Lung (tissue), 12 donors: ENCODE measurements around the gene SAC3D1. TPM values are rescaled to one million over a fixed set of nuclear protein-coding genes. Genes with fewer than 3 reads are reported as not detected.
A peak's percentile ranks its signal among the peaks of the same experiment; 100 is the strongest.

Experiments used
- ATAC-seq: fragments of 200-7000 bp; cut with Tn5 transposase; one replicate; pipeline ENCODE4 v1.9.1; 2020; ENCODE audit warnings: moderate number of reproducible peaks; ENCODE audit not compliant: insufficient read depth, low FRiP score
- DNase-seq, 3 donors: peaks; one replicate each; pipeline ENCODE4 v3.0.0-alpha.2; 2013 to 2017
- H3K27ac ChIP-seq, 2 donors: one replicate each; pipeline ENCODE4 v1.5.1; 2013; ENCODE audit warnings: mild to moderate bottlenecking in 2 of 2, moderate library complexity in 2 of 2, control low read depth in 1 of 2, inconsistent platforms in 1 of 2, low read depth in 1 of 2, low read length in 1 of 2
- H3K27me3 ChIP-seq, 3 donors: one replicate each; pipeline ENCODE4 v1.5.1; 2013; ENCODE audit warnings: low read length in 2 of 3; ENCODE audit not compliant: control insufficient read depth in 3 of 3, insufficient read depth in 3 of 3
- H3K36me3 ChIP-seq, 4 donors: one replicate each; pipeline ENCODE4 v1.5.1; 2013; ENCODE audit warnings: low read length in 4 of 4, mild to moderate bottlenecking in 1 of 4, moderate library complexity in 1 of 4; ENCODE audit not compliant: control insufficient read depth in 4 of 4, insufficient read depth in 4 of 4
- H3K4me1 ChIP-seq, 5 donors: one replicate each; pipeline ENCODE4 v1.5.1; 2013; ENCODE audit warnings: low read length in 5 of 5, mild to moderate bottlenecking in 2 of 5, moderate library complexity in 1 of 5; ENCODE audit not compliant: control insufficient read depth in 5 of 5, insufficient read depth in 5 of 5
- H3K4me3 ChIP-seq: one replicate; pipeline ENCODE4 v1.5.1; 2013; ENCODE audit warnings: mild to moderate bottlenecking, control low read depth, moderate library complexity
- H3K9ac ChIP-seq, 2 donors: one replicate each; pipeline ENCODE4 v1.5.1; 2013; ENCODE audit warnings: low read length in 2 of 2, control low read depth in 1 of 2; ENCODE audit not compliant: insufficient read depth in 1 of 2
- H3K9me3 ChIP-seq, 4 donors: one replicate each; pipeline ENCODE4 v1.5.1; 2013; ENCODE audit warnings: low read length in 3 of 4, mild to moderate bottlenecking in 1 of 4, moderate library complexity in 1 of 4; ENCODE audit not compliant: control insufficient read depth in 4 of 4, insufficient read depth in 3 of 4
- WGBS, 2 donors: extraction: QIAGEN DNeasy Blood & Tissue Kit; methylation state at CpG; one replicate each; pipeline ENCODE4 v1.1.7; 2013; 5-methylcytosine and 5-hydroxymethylcytosine counted together
- polyA plus RNA-seq, 2 donors: library from polyadenylated mRNA; stranded (reverse); fragments of 200-250 nt; gene quantifications; one replicate each; pipeline ENCODE4 v1.2.1, GENCODE V29; 2013
- total RNA-seq, 2 donors: library from RNA; depleted of rRNA in 1 of 2; stranded (reverse); fragments of >200 nt in 1 of 2; gene quantifications; one replicate each; pipeline ENCODE4 v1.2.1, GENCODE V29; 2014 to 2021
- TF ChIP-seq, protein P1 (sequence below): IDR thresholded peaks from 2 replicates; pipeline ENCODE4 v1.5.1; 2012; ENCODE audit warnings: mild to moderate bottlenecking; ENCODE audit errors: control extremely low read depth, extremely low read depth
- donor health status: control.
- donor health status: control.
- donor health status: Bipolar disorder and iron deficiency.
- donor health status: healthy.
- donor health status: DM: yes; HTN: yes; CAD: no.

Gene SAC3D1
- total and polyA plus RNA-seq, 4 donors, result 5.1 to 17.6 (median 14.3) TPM

- DNase-seq, result no peak
- Histone ChIP-seq H3K36me3 (peaks cover 0 to 18% (median 8%) of the 10 kb centered on the region in 4 donors), H3K9me3 (no peaks in the 10 kb centered on the region), H3K4me3 (no peak overlapping the region), H3K27ac (no peak overlapping the region), H3K4me1 (peaks cover 0 to 23% (median 0%) of the 10 kb centered on the region in 5 donors), H3K27me3 (no peaks in the 10 kb centered on the region), H3K9ac (no peak overlapping the region)
- 90 to 93% methylated on average over 7 of the region's 7 CpGs for WGBS, 2 donors
- TF ChIP-seq, protein P1, sequence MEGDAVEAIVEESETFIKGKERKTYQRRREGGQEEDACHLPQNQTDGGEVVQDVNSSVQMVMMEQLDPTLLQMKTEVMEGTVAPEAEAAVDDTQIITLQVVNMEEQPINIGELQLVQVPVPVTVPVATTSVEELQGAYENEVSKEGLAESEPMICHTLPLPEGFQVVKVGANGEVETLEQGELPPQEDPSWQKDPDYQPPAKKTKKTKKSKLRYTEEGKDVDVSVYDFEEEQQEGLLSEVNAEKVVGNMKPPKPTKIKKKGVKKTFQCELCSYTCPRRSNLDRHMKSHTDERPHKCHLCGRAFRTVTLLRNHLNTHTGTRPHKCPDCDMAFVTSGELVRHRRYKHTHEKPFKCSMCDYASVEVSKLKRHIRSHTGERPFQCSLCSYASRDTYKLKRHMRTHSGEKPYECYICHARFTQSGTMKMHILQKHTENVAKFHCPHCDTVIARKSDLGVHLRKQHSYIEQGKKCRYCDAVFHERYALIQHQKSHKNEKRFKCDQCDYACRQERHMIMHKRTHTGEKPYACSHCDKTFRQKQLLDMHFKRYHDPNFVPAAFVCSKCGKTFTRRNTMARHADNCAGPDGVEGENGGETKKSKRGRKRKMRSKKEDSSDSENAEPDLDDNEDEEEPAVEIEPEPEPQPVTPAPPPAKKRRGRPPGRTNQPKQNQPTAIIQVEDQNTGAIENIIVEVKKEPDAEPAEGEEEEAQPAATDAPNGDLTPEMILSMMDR, result no peak
- ATAC-seq, result no peak
These were observed 4.7 kb downstream of the SAC3D1 start for GRCh38 chr11:65045728-65046127.

DNA sequence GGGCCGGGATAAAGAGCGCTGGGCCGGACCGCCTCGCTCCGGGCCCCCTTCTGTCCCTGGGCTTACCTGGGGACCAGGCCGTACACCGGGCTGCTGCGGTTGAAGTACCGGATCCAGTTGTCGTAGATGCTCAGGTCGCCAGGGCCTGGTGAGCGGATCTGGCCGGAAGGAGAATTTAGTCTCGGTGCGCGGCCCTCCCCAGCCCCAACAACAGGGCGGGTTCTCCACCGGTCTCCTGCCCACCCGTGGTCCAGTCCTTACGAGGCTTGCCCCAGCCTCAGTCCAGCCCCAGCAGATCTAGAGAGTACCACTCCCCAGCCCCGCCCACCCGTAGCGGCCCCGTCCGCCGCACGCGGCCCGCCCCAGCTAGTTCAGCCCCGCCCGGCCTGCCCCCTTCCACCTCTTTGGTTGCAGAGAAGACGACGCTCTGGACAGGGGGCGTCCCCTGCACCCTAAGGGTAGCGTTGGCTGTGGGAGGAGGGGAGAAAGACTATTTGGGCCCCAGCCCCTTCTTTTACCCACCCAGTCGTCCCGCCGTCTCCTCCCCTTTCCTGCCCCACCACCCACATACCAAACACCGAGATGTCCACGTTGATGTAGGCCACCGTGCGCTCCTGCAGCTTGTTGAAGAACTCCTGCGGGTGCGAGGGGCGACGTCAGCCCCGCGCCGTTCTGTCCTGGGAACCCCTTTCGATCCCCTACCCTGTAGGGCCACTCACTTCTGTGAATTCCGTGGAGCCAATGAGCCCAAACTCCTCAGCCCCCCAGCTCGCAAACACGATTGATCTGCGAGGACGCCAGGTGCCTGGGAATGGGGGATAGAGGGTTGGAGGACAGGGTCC is 6.8 kb downstream of the SAC3D1 start:
- Histone ChIP-seq H3K4me3 (peak overlapping the region; percentile 35), H3K27ac (peak overlapping the region in 1 of 2 donors; percentile 47), H3K9me3 (no peaks in the 10 kb centered on the region), H3K9ac (no peak overlapping the region), H3K4me1 (peaks cover 0 to 17% (median 0%) of the 10 kb centered on the region in 5 donors), H3K36me3 (peaks cover 0 to 18% (median 8%) of the 10 kb centered on the region in 4 donors), H3K27me3 (no peaks in the 10 kb centered on the region)
- DNase-seq, result peak in 2 of 3 donors; percentile 30 to 35
- 15 to 17% methylated on average over 53 to 56 of the region's 56 CpGs for WGBS, 2 donors
- no peak for ATAC-seq
- TF ChIP-seq, protein P1, result no peak

GRCh38 chr11:65051398-65051858 is 10.4 kb downstream of the SAC3D1 start:
- ATAC-seq (no peak), DNase-seq (no peak)
- Histone ChIP-seq H3K4me1 (peaks cover 0 to 10% (median 0%) of the 10 kb centered on the region in 5 donors), H3K9ac (no peak overlapping the region), H3K27ac (no peak overlapping the region), H3K4me3 (no peak overlapping the region), H3K27me3 (no peaks in the 10 kb centered on the region), H3K36me3 (no peaks in the 10 kb centered on the region), H3K9me3 (no peaks in the 10 kb centered on the region)
- 75 to 88% methylated on average over 9 of the region's 9 CpGs for WGBS, 2 donors
- TF ChIP-seq, protein P1, result no peak
